HG02571 (cell line): ENCODE measurements around the gene TBCD.

Experiments
- ATAC-seq: cut with Tn5 transposase; IDR thresholded peaks from one replicate; pipeline ENCODE4 v1.9.1; 2021; ENCODE audit warnings: mild to moderate bottlenecking, moderate library complexity; ENCODE audit not compliant: unreplicated experiment

Gene TBCD

GRCh38 chr17:82808921-82809905 is 57.3 kb downstream of the TBCD start:
- ATAC-seq = no peak

DNA sequence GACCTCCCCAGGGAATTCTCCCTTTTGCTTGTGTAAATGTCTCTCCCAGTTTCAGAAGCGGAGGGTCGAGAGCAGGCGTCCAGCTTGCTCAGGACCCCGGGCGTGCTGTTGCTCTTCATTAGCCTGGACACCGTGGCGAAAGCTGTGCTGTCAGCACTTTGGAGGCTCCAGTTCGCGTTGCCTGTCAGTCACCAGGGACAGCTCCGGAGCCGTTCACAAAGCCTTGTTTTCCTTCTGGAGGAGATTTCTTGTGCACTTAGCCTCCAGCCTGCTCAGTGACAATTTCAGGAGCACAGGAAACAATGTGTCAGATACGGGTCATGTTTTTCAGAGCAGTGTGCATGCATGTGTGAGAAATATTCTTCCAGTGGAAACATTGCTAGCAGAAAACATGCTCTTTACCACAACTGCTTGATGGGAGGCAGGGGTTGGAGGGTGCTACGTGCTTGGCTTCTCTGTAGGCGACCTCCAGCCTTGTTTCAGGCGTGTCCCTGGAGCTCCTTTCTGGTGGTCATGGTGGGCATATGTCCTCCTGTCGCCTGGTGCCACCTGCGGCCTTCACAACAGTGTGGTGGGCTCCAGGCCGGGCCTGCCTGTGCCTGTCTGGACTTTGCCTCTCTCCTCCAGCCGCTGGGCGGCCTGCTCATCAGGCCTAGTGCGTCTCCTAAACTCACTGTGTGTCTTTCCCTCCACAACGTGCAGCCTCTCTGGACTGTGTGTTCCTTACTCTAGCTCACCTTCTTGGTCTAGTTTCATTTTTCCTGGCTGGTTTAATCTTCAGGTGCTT is 59.0 kb downstream of the TBCD start:
- no peak for ATAC-seq

- no peak for ATAC-seq
These were observed 60.2 kb downstream of the TBCD start for GRCh38 chr17:82812058-82812457.

GRCh38 chr17:82812601-82813000 is 60.7 kb downstream of the TBCD start:
- ATAC-seq = no peak

DNA sequence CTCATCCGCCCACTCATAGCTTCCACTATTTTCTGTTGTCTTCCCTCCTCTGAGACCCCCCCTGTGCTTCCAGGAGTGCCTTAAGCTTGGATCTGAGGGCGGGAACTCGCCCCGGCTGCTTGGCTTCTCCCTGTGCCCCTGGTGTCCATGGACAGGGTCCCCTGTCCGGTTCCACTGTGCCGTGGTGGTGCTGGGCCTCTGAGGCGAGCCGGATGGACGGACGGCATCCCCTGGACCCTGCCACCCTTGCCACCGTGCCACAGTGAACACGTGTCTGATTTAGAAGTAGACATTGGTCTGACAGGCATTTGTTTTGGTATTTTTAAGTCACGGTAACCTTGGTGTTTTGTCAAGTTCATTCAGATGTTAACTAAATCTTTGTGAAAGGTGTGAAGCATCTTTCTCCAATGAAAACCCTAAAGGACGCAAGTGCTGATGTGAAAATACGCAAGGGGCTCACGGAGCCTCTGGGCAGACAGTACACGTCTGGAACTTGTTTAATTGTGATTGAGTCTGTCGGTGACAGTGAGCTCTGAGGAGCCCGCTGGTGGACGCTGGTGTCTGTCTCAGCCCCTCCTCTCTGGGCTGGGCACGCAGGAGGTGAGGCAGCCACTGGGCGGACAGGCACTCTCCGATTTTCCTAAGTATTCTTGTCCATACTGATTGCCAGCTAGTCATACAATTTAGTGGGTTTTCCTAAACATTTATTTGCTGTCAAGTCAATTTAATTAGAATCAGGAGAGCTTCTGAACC is 61.6 kb downstream of the TBCD start:
- ATAC-seq = no peak

DNA sequence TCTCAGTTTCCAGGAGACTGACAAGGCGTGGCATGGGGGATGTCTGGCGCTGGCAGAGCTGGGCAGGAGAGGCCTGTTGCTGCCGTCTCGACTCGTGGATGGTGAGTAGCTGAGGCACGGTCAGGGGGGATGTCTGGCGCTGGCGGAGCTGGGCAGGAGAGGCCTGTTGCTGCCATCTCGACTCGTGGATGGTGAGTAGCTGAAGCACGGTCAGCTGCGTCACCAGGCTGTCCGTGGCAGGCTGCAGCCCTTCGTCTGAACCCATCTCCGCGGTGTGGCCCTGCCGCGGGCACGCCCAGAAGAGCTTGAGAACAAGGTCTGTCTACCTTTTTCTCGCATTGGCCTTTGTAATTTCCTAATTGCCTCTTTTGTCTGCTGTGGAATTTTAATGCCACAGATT is 63.0 kb downstream of the TBCD start:
- no peak for ATAC-seq

GRCh38 chr17:82815354-82815753 is 63.5 kb downstream of the TBCD start:
- ATAC-seq = no peak

GRCh38 chr17:82815790-82816305 is 64.0 kb downstream of the TBCD start:
- ATAC-seq = no peak

GRCh38 chr17:82816358-82816757 is 64.5 kb downstream of the TBCD start:
- ATAC-seq = no peak

DNA sequence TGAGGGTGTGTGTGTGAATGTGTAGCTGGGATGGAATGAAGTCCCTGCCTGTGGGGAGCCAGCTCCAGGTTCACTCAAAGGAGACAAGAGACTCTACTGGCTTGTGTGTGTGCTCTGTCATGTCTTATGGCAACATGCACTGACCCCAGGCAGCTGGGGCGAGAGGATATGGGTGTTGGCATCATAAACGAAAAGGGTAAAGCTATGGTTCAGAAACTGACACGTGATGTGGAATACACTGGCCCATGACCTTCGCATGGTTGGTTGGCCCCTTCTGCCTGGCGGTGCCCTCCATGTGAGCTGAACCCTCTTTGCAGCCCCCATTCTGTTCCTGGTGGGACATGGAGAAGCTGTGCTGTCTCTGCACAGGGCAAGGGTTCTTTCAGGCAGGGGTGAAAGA is 66.1 kb downstream of the TBCD start:
- ATAC-seq = no peak

- ATAC-seq = no peak
These were observed 68.7 kb downstream of the TBCD start for GRCh38 chr17:82820278-82821251.

DNA sequence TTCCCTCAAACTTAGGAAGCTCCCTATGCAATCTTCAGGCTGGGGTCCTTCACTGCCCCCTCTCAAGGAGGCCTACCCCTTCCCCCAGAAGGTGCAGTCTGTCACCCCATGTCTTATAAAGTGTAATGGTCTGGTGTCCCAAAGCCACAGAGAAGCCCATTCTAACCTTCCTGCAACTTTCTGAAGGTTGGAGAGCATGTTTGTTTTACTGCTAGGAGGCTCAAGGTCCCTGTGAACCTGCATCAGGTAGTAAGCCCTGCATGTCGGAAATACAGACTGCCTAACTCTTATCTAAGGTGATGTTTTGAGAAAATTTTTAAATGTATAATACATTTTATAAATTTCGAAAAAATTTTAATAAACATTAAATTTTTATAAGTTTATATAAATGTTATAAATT is 69.7 kb downstream of the TBCD start:
- ATAC-seq = no peak

GRCh38 chr17:82822281-82822680 is 70.4 kb downstream of the TBCD start:
- no peak for ATAC-seq

GRCh38 chr17:82823004-82823403 is 71.1 kb downstream of the TBCD start:
- ATAC-seq = no peak

DNA sequence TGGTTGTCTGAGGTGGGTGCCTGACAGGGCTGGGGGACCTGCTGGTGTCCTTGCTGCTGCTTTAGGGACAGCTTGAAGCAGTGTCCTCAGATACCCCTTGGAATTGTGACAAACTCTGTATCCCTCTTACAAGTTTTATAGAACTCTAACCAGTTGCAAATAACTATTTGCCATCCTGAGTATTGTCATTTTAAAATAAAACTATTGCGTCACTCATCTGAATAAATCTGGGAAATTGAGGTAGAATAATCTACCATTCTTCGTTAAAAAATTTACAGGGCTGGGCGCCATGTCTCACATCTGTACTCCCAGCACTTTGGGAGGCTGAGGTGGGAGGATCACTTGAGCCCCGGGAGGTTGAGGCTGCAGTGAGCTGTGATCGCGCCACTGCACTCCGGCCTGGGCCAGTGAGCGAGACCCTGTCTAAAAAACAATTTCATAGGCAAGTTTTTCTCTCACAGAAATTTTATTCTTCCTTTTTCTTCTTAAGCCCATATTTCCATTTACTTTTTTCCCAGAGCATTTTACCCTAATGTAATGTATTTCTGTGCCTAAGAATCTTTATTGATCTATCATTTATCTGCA is 73.8 kb downstream of the TBCD start:
- ATAC-seq = no peak

GRCh38 chr17:82826211-82826610 is 74.3 kb downstream of the TBCD start:
- no peak for ATAC-seq

- ATAC-seq = no peak
These were observed 75.1 kb downstream of the TBCD start for GRCh38 chr17:82826956-82827355.

- no peak for ATAC-seq
These were observed 77.1 kb downstream of the TBCD start for GRCh38 chr17:82828875-82829487.

DNA sequence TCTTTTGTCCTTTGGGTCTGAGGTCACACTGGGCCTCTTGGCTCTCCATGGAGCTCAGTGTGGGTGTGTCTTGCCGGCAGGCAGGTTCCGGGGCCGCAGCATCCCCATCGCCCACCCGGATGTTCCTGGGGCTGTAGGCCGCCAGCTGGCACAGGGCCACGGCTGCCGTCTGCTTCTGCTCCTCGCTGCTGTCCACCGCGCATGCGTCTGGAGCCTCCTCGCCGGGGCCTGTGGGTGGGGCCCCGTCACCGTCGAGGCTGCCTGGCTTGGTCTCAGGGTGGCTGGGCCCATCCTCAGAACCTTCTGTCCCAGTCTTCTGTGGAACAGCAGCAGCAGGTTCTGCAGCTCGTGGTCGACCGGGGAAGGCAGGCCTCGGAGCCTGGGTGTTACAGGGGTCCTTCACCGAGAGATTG is 78.4 kb downstream of the TBCD start:
- ATAC-seq = no peak
